Hepatocyte (in vitro differentiated cells): ENCODE data around the gene SIN3B.

ENCODE experiments used
- EZH2 ChIP-seq: fragments of 200-600 bp; sonication (generic); IDR thresholded peaks from 2 replicates; pipeline ENCODE4 v1.6.1; 2016; ENCODE audit warnings: antibody characterized with exemption, mild to moderate bottlenecking, borderline replicate concordance
- TF ChIP-seq, protein P1 (sequence below): fragments of 200-600 bp; sonication (generic); IDR thresholded peaks from 2 replicates; pipeline ENCODE4 v1.5.1; 2016; ENCODE audit warnings: antibody characterized with exemption, mild to moderate bottlenecking; ENCODE audit not compliant: poor library complexity

DNA sequence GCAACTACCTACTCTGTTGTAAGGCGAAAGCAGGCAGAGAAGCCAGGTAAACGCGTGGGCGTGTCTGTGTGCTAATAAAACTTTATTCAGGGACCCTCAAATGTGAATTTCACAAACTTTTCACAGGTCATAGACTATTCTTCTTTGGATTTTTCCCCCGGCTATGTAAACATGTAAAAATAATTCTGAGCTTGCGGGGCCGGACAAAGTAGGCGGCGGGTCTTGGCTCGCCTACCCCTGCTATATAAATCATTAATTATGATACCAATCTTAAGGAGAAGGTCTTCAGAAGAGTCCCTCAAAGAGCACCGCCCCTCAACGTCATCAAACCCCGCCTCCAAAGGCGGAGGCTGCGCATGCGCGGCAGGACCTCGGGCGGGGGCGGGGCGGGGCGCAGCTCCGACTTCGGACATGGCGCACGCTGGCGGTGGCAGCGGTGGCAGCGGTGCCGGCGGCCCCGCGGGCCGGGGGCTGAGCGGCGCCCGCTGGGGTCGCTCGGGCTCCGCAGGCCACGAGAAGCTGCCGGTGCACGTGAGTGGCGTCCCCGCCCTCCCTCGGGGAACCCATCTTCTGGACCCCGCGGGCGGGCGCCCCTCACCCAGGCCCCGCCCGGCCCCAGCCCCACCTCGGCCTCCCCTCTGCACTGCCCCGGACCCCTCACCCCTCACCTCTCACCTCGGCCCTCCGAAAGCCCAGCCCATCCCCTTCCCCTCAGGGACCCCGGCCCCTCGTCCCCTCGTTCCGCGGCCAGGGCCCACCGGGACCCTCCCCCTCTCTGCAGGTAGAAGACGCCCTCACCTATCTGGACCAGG, at the start of gene SIN3B:
- TF ChIP-seq, protein P1, sequence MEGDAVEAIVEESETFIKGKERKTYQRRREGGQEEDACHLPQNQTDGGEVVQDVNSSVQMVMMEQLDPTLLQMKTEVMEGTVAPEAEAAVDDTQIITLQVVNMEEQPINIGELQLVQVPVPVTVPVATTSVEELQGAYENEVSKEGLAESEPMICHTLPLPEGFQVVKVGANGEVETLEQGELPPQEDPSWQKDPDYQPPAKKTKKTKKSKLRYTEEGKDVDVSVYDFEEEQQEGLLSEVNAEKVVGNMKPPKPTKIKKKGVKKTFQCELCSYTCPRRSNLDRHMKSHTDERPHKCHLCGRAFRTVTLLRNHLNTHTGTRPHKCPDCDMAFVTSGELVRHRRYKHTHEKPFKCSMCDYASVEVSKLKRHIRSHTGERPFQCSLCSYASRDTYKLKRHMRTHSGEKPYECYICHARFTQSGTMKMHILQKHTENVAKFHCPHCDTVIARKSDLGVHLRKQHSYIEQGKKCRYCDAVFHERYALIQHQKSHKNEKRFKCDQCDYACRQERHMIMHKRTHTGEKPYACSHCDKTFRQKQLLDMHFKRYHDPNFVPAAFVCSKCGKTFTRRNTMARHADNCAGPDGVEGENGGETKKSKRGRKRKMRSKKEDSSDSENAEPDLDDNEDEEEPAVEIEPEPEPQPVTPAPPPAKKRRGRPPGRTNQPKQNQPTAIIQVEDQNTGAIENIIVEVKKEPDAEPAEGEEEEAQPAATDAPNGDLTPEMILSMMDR = no peak
- TF ChIP-seq EZH2 = no peak
